ENCODE data around the gene OR1L1. TPM values are rescaled to one million over a fixed set of nuclear protein-coding genes. Genes with fewer than 3 reads are reported as not detected.

Gene OR1L1
- total and polyA plus RNA-seq, 9 of the 15 experiments (the other 6 are each of a cell fraction or from before 2014, with no cell fraction given): not detected

DNA sequence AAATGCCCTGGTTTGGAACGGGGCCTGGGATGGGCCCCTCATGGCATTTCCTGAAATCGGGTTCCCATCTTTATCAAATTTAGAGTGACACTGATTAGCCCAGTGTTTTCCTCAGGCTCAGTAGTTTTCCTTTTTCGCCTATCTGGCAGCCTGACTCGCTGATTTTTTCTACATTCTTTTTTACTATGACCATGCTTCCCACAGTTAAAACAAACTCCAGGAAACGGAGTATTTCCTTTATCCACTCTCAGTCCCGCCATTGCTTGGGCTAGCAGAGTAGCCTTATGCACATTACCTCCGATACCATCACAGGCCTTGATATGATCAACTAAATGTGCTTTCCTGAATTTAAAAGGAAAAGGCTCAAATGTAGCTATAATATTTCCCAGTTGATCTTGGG lies 41.5 kb upstream of the OR1L1 start:
- H3K4me3 ChIP-seq: no peak overlapping the region
- H3K27ac ChIP-seq (ENCODE audit: extremely low read depth, low read depth, low read length): no peak overlapping the region
- CTCF ChIA-PET (ENCODE audit: low intra/inter-chr PET ratio): no interaction called here
- BruUV-seq (replicated peaks): no TSS peak
- no peaks in the 10 kb centered on the region for H3K9me3 ChIP-seq (replicated peaks; ENCODE audit: control insufficient read depth, insufficient read depth, low read depth, low read length)
- H3K4me1 ChIP-seq (replicated peaks in 1 of 2; ENCODE audit: control insufficient read depth in 2 of 2, insufficient read depth in 2 of 2, low read length in 2 of 2): no peaks in the 10 kb centered on the region
- H3K9ac ChIP-seq (ENCODE audit: insufficient read depth in 1 of 2, low read depth in 2 of 2, low read length in 2 of 2): no peak overlapping the region
- in situ Hi-C loops (cut with MboI): no loop called here
- H3K9me1 ChIP-seq (ENCODE audit: control insufficient read depth, insufficient read depth, low read length): no peaks in the 10 kb centered on the region
- peaks cover 3 to 4% of the 10 kb centered on the region in 2 experiments; a peak in 2 of 5 replicates for H3K27me3 ChIP-seq (ENCODE audit: control insufficient read depth in 2 of 2, insufficient read depth in 2 of 2, low read length in 2 of 2)
- 1% methylated on average over 7 of the region's 7 CpGs for WGBS (ENCODE audit: insufficient coverage, low coverage, missing lambda C conversion rate)
- ATAC-seq (no peak), DNase-seq (ENCODE audit: extremely low read depth in 1 of 4, low spot score in 3 of 4) (no peak), FAIRE-seq (no peak)
- H3K36me3 ChIP-seq (ENCODE audit: control insufficient read depth, insufficient read depth, low read length): no peaks in the 10 kb centered on the region
- TF ChIP-seq ZNF507 (tag; conservative IDR thresholded peaks at IDR 0.05) (no peak), KAT7 (CRISPR knock-in tag; IDR thresholded peaks at IDR 0.05; ENCODE audit: borderline replicate concordance) (no peak), HCFC1 (IDR thresholded peaks at IDR 0.05; ENCODE audit: low read depth, low read length) (no peak), GATAD2A (IDR thresholded peaks at IDR 0.05) (no peak), PPARD (CRISPR knock-in tag; IDR thresholded peaks at IDR 0.05) (no peak)
- TF ChIP-seq, protein P1, sequence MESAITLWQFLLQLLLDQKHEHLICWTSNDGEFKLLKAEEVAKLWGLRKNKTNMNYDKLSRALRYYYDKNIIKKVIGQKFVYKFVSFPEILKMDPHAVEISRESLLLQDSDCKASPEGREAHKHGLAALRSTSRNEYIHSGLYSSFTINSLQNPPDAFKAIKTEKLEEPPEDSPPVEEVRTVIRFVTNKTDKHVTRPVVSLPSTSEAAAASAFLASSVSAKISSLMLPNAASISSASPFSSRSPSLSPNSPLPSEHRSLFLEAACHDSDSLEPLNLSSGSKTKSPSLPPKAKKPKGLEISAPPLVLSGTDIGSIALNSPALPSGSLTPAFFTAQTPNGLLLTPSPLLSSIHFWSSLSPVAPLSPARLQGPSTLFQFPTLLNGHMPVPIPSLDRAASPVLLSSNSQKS (CRISPR knock-in tag; IDR thresholded peaks at IDR 0.05): no peak
- TF ChIP-seq, protein P2, sequence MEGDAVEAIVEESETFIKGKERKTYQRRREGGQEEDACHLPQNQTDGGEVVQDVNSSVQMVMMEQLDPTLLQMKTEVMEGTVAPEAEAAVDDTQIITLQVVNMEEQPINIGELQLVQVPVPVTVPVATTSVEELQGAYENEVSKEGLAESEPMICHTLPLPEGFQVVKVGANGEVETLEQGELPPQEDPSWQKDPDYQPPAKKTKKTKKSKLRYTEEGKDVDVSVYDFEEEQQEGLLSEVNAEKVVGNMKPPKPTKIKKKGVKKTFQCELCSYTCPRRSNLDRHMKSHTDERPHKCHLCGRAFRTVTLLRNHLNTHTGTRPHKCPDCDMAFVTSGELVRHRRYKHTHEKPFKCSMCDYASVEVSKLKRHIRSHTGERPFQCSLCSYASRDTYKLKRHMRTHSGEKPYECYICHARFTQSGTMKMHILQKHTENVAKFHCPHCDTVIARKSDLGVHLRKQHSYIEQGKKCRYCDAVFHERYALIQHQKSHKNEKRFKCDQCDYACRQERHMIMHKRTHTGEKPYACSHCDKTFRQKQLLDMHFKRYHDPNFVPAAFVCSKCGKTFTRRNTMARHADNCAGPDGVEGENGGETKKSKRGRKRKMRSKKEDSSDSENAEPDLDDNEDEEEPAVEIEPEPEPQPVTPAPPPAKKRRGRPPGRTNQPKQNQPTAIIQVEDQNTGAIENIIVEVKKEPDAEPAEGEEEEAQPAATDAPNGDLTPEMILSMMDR (IDR thresholded peaks at IDR 0.05 in 2 of 3, conservative IDR thresholded peaks at IDR 0.05 in 1 of 3; ENCODE audit: insufficient read depth in 2 of 3, low read depth in 1 of 3, low read length in 3 of 3): no peak
- TF ChIP-seq, protein P3, sequence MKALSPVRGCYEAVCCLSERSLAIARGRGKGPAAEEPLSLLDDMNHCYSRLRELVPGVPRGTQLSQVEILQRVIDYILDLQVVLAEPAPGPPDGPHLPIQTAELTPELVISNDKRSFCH (CRISPR knock-in tag; IDR thresholded peaks at IDR 0.05): no peak
- TF ChIP-seq, protein P3 (tag; IDR thresholded peaks at IDR 0.05): no peak
- no peaks in the 10 kb centered on the region for H3K79me2 ChIP-seq (ENCODE audit: control insufficient read depth, insufficient read depth, low read length)
- H4K20me1 ChIP-seq (replicated peaks; ENCODE audit: control insufficient read depth, insufficient read depth, low read length): no peaks in the 10 kb centered on the region
- no peak overlapping the region for H2AFZ ChIP-seq (ENCODE audit: low read depth, low read length)
- intact Hi-C loops (cut with micrococcal nuclease): no loop called here
- H3K4me2 ChIP-seq (ENCODE audit: insufficient read depth, low read length): no peak overlapping the region
- POLR2A ChIA-PET: no interaction called here
